Vagina (tissue), 2 donors: Measurements from ENCODE around the gene AMDHD1.

Source experiments
- POLR2A ChIP-seq, 2 donors: fragments of 450-650 bp; IDR thresholded peaks; one replicate each; pipeline ENCODE4 v1.6.1; 2017; ENCODE audit warnings: antibody characterized with exemption in 2 of 2, mild to moderate bottlenecking in 2 of 2, moderate library complexity in 2 of 2
- TF ChIP-seq, protein P1 (sequence below), 3 experiments: fragments of 450-650 bp in 2 of 3; fragments of 200-600 bp in 1 of 3; sonication (generic) in 1 of 3; IDR thresholded peaks; one replicate each; pipeline ENCODE4 v1.5.1; 2017 to 2019; ENCODE audit warnings: antibody characterized with exemption in 3 of 3, mild to moderate bottlenecking in 2 of 3, moderate library complexity in 2 of 3

DNA sequence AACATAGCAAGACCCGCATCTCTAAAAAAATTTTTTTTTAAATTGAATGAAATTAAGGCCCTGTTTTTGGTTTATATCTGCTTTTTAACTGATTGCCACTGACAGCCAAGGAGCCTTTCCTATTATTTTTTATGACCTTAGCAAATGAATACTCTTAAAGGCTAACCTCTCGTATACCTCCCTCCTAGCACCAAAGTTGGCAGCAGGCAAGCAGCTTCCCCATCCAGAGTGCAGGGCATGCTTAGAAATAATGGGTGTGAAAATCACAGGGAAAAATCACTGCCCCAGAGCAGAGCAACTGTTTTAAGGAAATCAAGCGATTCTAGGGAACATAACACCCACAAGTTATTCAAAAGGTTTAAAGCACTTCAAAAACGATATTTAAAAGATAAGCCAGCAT is 32.4 kb downstream of the AMDHD1 start:
- TF ChIP-seq, protein P1, sequence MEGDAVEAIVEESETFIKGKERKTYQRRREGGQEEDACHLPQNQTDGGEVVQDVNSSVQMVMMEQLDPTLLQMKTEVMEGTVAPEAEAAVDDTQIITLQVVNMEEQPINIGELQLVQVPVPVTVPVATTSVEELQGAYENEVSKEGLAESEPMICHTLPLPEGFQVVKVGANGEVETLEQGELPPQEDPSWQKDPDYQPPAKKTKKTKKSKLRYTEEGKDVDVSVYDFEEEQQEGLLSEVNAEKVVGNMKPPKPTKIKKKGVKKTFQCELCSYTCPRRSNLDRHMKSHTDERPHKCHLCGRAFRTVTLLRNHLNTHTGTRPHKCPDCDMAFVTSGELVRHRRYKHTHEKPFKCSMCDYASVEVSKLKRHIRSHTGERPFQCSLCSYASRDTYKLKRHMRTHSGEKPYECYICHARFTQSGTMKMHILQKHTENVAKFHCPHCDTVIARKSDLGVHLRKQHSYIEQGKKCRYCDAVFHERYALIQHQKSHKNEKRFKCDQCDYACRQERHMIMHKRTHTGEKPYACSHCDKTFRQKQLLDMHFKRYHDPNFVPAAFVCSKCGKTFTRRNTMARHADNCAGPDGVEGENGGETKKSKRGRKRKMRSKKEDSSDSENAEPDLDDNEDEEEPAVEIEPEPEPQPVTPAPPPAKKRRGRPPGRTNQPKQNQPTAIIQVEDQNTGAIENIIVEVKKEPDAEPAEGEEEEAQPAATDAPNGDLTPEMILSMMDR (IDR thresholded peaks at IDR 0.05): no peak
- TF ChIP-seq POLR2A (IDR thresholded peaks at IDR 0.05): no peak
